Fibroblast of lung (primary cell): ENCODE measurements around the gene PHLDB1.

Experiments used
- CTCF ChIP-seq, 2 donors: IDR thresholded peaks in 1 of 2; conservative IDR thresholded peaks in 1 of 2; 1 replicate in 1 of 2; 2 replicates in 1 of 2; pipeline ENCODE4 v1.5.1; 2011 to 2012; ENCODE audit warnings: low read length in 2 of 2, control low read depth in 1 of 2, inconsistent platforms in 1 of 2, low read depth in 1 of 2, mild to moderate bottlenecking in 1 of 2
- EZH2 ChIP-seq: IDR thresholded peaks from 2 replicates; pipeline ENCODE4 v1.5.1; 2012; ENCODE audit warnings: low read length, control low read depth, mild to moderate bottlenecking; ENCODE audit errors: missing control alignments

- TF ChIP-seq CTCF (conservative IDR thresholded peaks at IDR 0.05 in 1 of 2, IDR thresholded peaks at IDR 0.05 in 1 of 2; ENCODE audit: low read depth in 1 of 2, low read length in 2 of 2) (no peak), EZH2 (no peak)
Measured at GRCh38 chr11:118677977-118678376, 70.6 kb downstream of the PHLDB1 start.
